ENCODE measurements around the gene ZNF488. TPM values are rescaled to one million over a fixed set of nuclear protein-coding genes. Genes with fewer than 3 reads are reported as not detected.

The ZNF488 gene
- total and polyA plus RNA-seq, 10 of the 15 experiments (the other 5 are each of a cell fraction or from before 2014, with no cell fraction given): not detected

DNA sequence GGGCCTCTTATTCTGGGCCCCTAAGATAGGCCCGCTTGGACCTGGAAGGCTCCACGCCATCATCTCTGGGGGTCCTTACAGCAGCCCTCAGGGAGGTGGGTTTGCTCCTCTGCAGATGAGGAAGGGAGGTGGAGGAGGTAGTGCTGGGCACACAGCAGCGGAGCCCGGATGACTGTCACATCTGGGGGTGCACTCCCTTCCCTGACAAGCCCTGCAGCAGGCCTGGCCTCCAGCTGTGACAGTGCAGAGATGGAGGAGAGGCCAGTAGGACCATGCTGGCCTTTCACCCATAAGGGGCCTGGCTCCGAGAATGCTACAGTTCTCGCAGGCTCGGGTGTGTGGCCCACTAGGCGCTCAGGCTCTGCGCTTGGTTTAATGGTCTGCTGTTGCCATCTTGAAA is 52.6 kb downstream of the ZNF488 start:
- Histone ChIP-seq H3K4me3 (no peak overlapping the region), H4K20me1 (ENCODE audit: control insufficient read depth, insufficient read depth) (no peaks in the 10 kb centered on the region; the same call in 1 of the 2 replicates), H3K4me1 (ENCODE audit: control insufficient read depth, insufficient read depth, low read length) (no peaks in the 10 kb centered on the region), H3K79me2 (ENCODE audit: control insufficient read depth, insufficient read depth, low read length) (no peaks in the 10 kb centered on the region), H2AFZ (ENCODE audit: control insufficient read depth, low read depth, low read length) (no peak overlapping the region), H3K4me2 (ENCODE audit: control insufficient read depth, insufficient read depth) (no peak overlapping the region), H3K27me3 (replicated peaks in 1 of 2; ENCODE audit: control insufficient read depth in 2 of 2, insufficient read depth in 2 of 2, low read length in 1 of 2) (no peaks in the 10 kb centered on the region; a peak in 2 of 4 replicates), H3K9me3 (replicated peaks; ENCODE audit: control insufficient read depth, insufficient read depth, low read length) (no peaks in the 10 kb centered on the region), H3K27ac (ENCODE audit: control insufficient read depth, insufficient read depth) (no peak overlapping the region), H3K36me3 (ENCODE audit: control insufficient read depth in 2 of 2, insufficient read depth in 2 of 2, low read length in 1 of 2) (no peaks in the 10 kb centered on the region), H3K9ac (ENCODE audit: control insufficient read depth, insufficient read depth, low read length) (no peak overlapping the region)
- no peak for ATAC-seq
- ChIA-PET SMC1A (ENCODE audit: uncharacterized antibody, unreplicated experiment) (no interaction called here), POLR2A (no interaction called here), RAD21 (ENCODE audit: unreplicated experiment) (no interaction called here), CTCF (interaction anchor here (1.4 to 2.9 kb wide), 3 partner anchors 9 to 306 kb away, joined by 4 to 7 read pairs (median 5); no protein-coding TSS in a partner anchor)
- no peak for TF ChIP-seq NKRF (conservative IDR thresholded peaks at IDR 0.05)
- no peak for TF ChIP-seq RB1 (IDR thresholded peaks at IDR 0.05; ENCODE audit: borderline replicate concordance)
- TF ChIP-seq NRF1 (conservative IDR thresholded peaks at IDR 0.05; ENCODE audit: low read depth, low read length): no peak
- TF ChIP-seq, protein P1, sequence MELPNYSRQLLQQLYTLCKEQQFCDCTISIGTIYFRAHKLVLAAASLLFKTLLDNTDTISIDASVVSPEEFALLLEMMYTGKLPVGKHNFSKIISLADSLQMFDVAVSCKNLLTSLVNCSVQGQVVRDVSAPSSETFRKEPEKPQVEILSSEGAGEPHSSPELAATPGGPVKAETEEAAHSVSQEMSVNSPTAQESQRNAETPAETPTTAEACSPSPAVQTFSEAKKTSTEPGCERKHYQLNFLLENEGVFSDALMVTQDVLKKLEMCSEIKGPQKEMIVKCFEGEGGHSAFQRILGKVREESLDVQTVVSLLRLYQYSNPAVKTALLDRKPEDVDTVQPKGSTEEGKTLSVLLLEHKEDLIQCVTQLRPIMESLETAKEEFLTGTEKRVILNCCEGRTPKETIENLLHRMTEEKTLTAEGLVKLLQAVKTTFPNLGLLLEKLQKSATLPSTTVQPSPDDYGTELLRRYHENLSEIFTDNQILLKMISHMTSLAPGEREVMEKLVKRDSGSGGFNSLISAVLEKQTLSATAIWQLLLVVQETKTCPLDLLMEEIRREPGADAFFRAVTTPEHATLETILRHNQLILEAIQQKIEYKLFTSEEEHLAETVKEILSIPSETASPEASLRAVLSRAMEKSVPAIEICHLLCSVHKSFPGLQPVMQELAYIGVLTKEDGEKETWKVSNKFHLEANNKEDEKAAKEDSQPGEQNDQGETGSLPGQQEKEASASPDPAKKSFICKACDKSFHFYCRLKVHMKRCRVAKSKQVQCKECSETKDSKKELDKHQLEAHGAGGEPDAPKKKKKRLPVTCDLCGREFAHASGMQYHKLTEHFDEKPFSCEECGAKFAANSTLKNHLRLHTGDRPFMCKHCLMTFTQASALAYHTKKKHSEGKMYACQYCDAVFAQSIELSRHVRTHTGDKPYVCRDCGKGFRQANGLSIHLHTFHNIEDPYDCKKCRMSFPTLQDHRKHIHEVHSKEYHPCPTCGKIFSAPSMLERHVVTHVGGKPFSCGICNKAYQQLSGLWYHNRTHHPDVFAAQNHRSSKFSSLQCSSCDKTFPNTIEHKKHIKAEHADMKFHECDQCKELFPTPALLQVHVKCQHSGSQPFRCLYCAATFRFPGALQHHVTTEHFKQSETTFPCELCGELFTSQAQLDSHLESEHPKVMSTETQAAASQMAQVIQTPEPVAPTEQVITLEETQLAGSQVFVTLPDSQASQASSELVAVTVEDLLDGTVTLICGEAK (IDR thresholded peaks at IDR 0.05; ENCODE audit: borderline replicate concordance): no peak
- no peak for FAIRE-seq
- in situ Hi-C loops (cut with MboI) (no loop called here), intact Hi-C loops (cut with micrococcal nuclease; ENCODE audit: unreplicated experiment) (no loop called here)
- no peak for DNase-seq (ENCODE audit: low read depth, low spot score)
- no TSS peak for BruUV-seq (replicated peaks)
- 38% methylated on average over 9 of the region's 9 CpGs for WGBS (ENCODE audit: insufficient coverage, insufficient replicate concordance, low lambda C conversion rate, missing lambda C conversion rate)
